ENCODE data around the gene ATF1.
"Not testable (repeated sequence)": the region's sequence is repeated elsewhere in the genome, so short reads cannot be mapped to it uniquely, and the experiment has no call there.

Gene ATF1

GRCh38 chr12:50753232-50753769 lies 10.6 kb upstream of the ATF1 start:
- no peak for DNase-seq

- peak; percentile 73 to 78 for DNase-seq
These were observed 589 bp downstream of the ATF1 start for GRCh38 chr12:50764286-50765094.

- DNase-seq: peak; percentile 26 to 53
These were observed 1.4 kb downstream of the ATF1 start for GRCh38 chr12:50765095-50765911.

- DNase-seq: no peak
These were observed 4.5 kb downstream of the ATF1 start for GRCh38 chr12:50768391-50768790.

GRCh38 chr12:50768813-50769212 lies 4.9 kb downstream of the ATF1 start:
- not testable (repeated sequence) for DNase-seq

GRCh38 chr12:50771409-50771808 lies 7.5 kb downstream of the ATF1 start:
- no peak for DNase-seq

- DNase-seq: no peak
These were observed 8.6 kb downstream of the ATF1 start for GRCh38 chr12:50772470-50772869.

- DNase-seq: no peak
These were observed 9.0 kb downstream of the ATF1 start for GRCh38 chr12:50772877-50773276.

GRCh38 chr12:50775251-50775650 lies 11.3 kb downstream of the ATF1 start:
- DNase-seq: no peak

- peak in 1 of 2 experiments; percentile 33 for DNase-seq
These were observed 13.1 kb downstream of the ATF1 start for GRCh38 chr12:50776749-50777728.

GRCh38 chr12:50778663-50779590 lies 15.0 kb downstream of the ATF1 start:
- no peak for DNase-seq

- DNase-seq: no peak
These were observed 16.1 kb downstream of the ATF1 start for GRCh38 chr12:50780013-50780412.

- no peak for DNase-seq
These were observed 20.6 kb downstream of the ATF1 start for GRCh38 chr12:50784501-50784900.

GRCh38 chr12:50785406-50786001 lies 21.6 kb downstream of the ATF1 start:
- no peak for DNase-seq

GRCh38 chr12:50786498-50787231 lies 22.8 kb downstream of the ATF1 start:
- no peak for DNase-seq

GRCh38 chr12:50787618-50788017 lies 23.7 kb downstream of the ATF1 start:
- no peak for DNase-seq

- DNase-seq: no peak
These were observed 24.7 kb downstream of the ATF1 start for GRCh38 chr12:50788561-50788960.

GRCh38 chr12:50790081-50790480 lies 26.2 kb downstream of the ATF1 start:
- no peak for DNase-seq

GRCh38 chr12:50799908-50800307 lies 36.0 kb downstream of the ATF1 start:
- no peak for DNase-seq

GRCh38 chr12:50803230-50803875 lies 39.5 kb downstream of the ATF1 start:
- no peak for DNase-seq

Data from activated CD4-positive, alpha-beta T cell treated with anti-CD3 and anti-CD28 coated beads, Interleukin-2, amount 50 U/mL, for 48 hours (primary cell).